Measurements from ENCODE around the gene CCRL2.

- TF ChIP-seq POLR2AphosphoS5 (IDR thresholded peaks at IDR 0.05) (no peak), POLR2A (IDR thresholded peaks at IDR 0.05) (peak in 1 of 4 donors; percentile 26), CTCF (IDR thresholded peaks at IDR 0.05) (no peak)
These were observed 11.8 kb upstream of the CCRL2 start for GRCh38 chr3:46395210-46395661.

Data from upper lobe of left lung (tissue), 4 donors.